HepG2 (cell line): ENCODE results near the gene CNP. TPM values are rescaled to one million over a fixed set of nuclear protein-coding genes. Genes with fewer than 3 reads are reported as not detected.
"Not testable (repeated sequence)": the region's sequence is repeated elsewhere in the genome, so short reads cannot be mapped to it uniquely, and the experiment has no call there.

Experiments used
- ATAC-seq: fragments of 200-7000 bp; cut with Tn5 transposase; 3 replicates; pipeline ENCODE4 v1.9.1; 2020; ENCODE audit warnings: mild to moderate bottlenecking, moderate library complexity
- BruUV-seq: library from RNA; stranded (reverse); fragments of 400-500 nt; replicated peaks from 2 replicates; lab custom pipeline; 2021; lab: Mats Ljungman, UMichigan
- CTCF ChIA-PET: fragments of 300-600 bp; formaldehyde crosslinking; extraction: SDS; loops from one replicate; lab custom pipeline; 2021; ENCODE audit warnings: low total read pairs, inconsistent platforms, low intra/inter-chr PET ratio; lab: Yijun Ruan, JAX
- POLR2A ChIA-PET: fragments of 350-600 bp; sonication (Branson Sonifier 250); formaldehyde crosslinking; loops from one replicate; lab custom pipeline; 2020; ENCODE audit warnings: antibody characterized with exemption, inconsistent platforms; lab: Yijun Ruan, JAX
- DNase-seq: peaks from one replicate; pipeline ENCODE4 v3.0.0-alpha.2; 2015; ENCODE audit warnings: low spot score
- FAIRE-seq: peaks from 3 replicates; lab custom pipeline; 2011; peaks lifted over from hg19 to GRCh38; lab: Jason Lieb, UNC
- H2AFZ ChIP-seq: one replicate; pipeline ENCODE4 v1.6.1; 2011; ENCODE audit warnings: low read length, inconsistent platforms
- H3K27ac ChIP-seq: fragments of 300-600 bp; 3 replicates; pipeline ENCODE4 v1.8.0; 2011; ENCODE audit warnings: mixed run types, mild to moderate bottlenecking, mixed read lengths, low read length, inconsistent platforms; ENCODE audit not compliant: insufficient read depth; ENCODE audit errors: extremely low read length
- H3K27me3 ChIP-seq, 2 experiments: fragments of 200-600 bp in 1 of 2; 2 replicates in 1 of 2; 3 replicates in 1 of 2; pipeline versions ENCODE4 v1.6.0 to v1.8.0; 2011; ENCODE audit warnings: low read length in 2 of 2, mild to moderate bottlenecking in 2 of 2, moderate library complexity in 2 of 2, inconsistent platforms in 1 of 2; ENCODE audit not compliant: insufficient read depth in 2 of 2, control insufficient read depth in 1 of 2
- H3K36me3 ChIP-seq, 2 experiments: fragments of 200-600 bp in 1 of 2; replicated peaks in 1 of 2; 2 replicates in 1 of 2; 3 replicates in 1 of 2; pipeline versions ENCODE4 v1.5.1 to v1.8.0; 2011; ENCODE audit warnings: low read length in 2 of 2, inconsistent platforms in 1 of 2; ENCODE audit not compliant: insufficient read depth in 2 of 2, control insufficient read depth in 1 of 2
- H3K4me1 ChIP-seq: 2 replicates; pipeline ENCODE4 v1.5.1; 2012; ENCODE audit warnings: low read length, inconsistent platforms; ENCODE audit not compliant: insufficient read depth
- H3K4me2 ChIP-seq: 2 replicates; pipeline ENCODE4 v1.6.0; 2011; ENCODE audit warnings: low read depth, low read length, inconsistent platforms
- H3K4me3 ChIP-seq, 3 experiments: fragments of 200-600 bp in 1 of 3; sonication (generic), shearing (Covaris generic) in 1 of 3; replicated peaks in 1 of 3; 2 replicates each; pipeline ENCODE4 v1.5.1; 2011 to 2016; ENCODE audit warnings: low read length in 3 of 3, inconsistent platforms in 2 of 3, low read depth in 2 of 3, mild to moderate bottlenecking in 2 of 3, control low read depth in 1 of 3, mixed read lengths in 1 of 3; ENCODE audit not compliant: insufficient read depth in 1 of 3
- H3K79me2 ChIP-seq: one replicate; pipeline ENCODE4 v1.6.1; 2011; ENCODE audit warnings: low read length, inconsistent platforms; ENCODE audit not compliant: insufficient read depth
- H3K9ac ChIP-seq: 2 replicates; pipeline ENCODE4 v1.6.0; 2011; ENCODE audit warnings: mild to moderate bottlenecking, low read depth, low read length, inconsistent platforms; ENCODE audit not compliant: insufficient read depth
- H3K9me3 ChIP-seq: 2 replicates; pipeline ENCODE4 v1.5.1; 2012; ENCODE audit warnings: mild to moderate bottlenecking, low read length
- H4K20me1 ChIP-seq: 2 replicates; pipeline ENCODE4 v1.6.0; 2011; ENCODE audit warnings: inconsistent platforms, mild to moderate bottlenecking, low read length, moderate library complexity; ENCODE audit not compliant: insufficient read depth
- EHMT2 ChIP-seq: fragments of 200-600 bp; sonication (generic); IDR thresholded peaks from 2 replicates; pipeline ENCODE4 v1.7.0; 2017; ENCODE audit warnings: antibody characterized with exemption, low read depth, low read length, borderline replicate concordance
- RAD21 ChIP-seq: fragments of 450-650 bp; formaldehyde crosslinking; IDR thresholded peaks from 2 replicates; pipeline ENCODE4 v1.5.0; 2020; ENCODE audit warnings: mild to moderate bottlenecking
- STAG1 ChIP-seq: sonication (generic); formaldehyde crosslinking; IDR thresholded peaks from 2 replicates; pipeline ENCODE4 v1.4.0; 2020; ENCODE audit warnings: missing genetic modification reagents
- WGBS: methylation state at CpG from one replicate; pipeline ENCODE4 v1.1.6; 2017; ENCODE audit warnings: low lambda C conversion rate; 5-methylcytosine and 5-hydroxymethylcytosine counted together
- in situ Hi-C: cut with HindIII; loops from 2 replicates; pipeline ENCODE4 v1.10.0; 2017; ENCODE audit warnings: low pct_unique_long_range_greater_than_20kb; ENCODE audit not compliant: extremely low pct_ligation_motif_present
- intact Hi-C: fragments of 100-400 bp; cut with micrococcal nuclease; formaldehyde crosslinking; loops from one replicate; pipeline ENCODE4 v1.10.0; 2022; ENCODE audit not compliant: unreplicated experiment
- polyA plus RNA-seq, 8 experiments: library from polyadenylated mRNA; depleted of rRNA in 3 of 8; stranded (reverse) in 7 of 8; unstranded in 1 of 8; fragments of >200 nt; fragmentation: Illumina TruSeq in 4 of 8; extraction: Trizol in 4 of 8; gene quantifications; 2 replicates each; pipeline versions ENCODE4 v1.2.1 to v1.2.3, GENCODE V29; 2011 to 2016; ENCODE audit warnings: low read depth in 4 of 8, missing spikeins in 1 of 8, mixed read lengths in 1 of 8; ENCODE audit not compliant: insufficient read depth in 1 of 8
- total RNA-seq, 5 experiments: library from RNA; depleted of rRNA; stranded (reverse); fragments of >200 nt; fragmentation: Illumina TruSeq; extraction: Trizol; gene quantifications; 2 replicates each; pipeline ENCODE4 v1.2.3, GENCODE V29; 2016; ENCODE audit warnings: low read depth in 1 of 5
- TF ChIP-seq, protein P1 (sequence below): sonication (generic); formaldehyde crosslinking; IDR thresholded peaks from 2 replicates; pipeline ENCODE4 v1.5.0; 2020; ENCODE audit warnings: mild to moderate bottlenecking, missing genetic modification reagents, moderate library complexity

CNP gene
- total and polyA plus RNA-seq, 2 of the 13 experiments (the other 11 are each of a cell fraction or from before 2014, with no cell fraction given) = 97.2 to 161 TPM

DNA sequence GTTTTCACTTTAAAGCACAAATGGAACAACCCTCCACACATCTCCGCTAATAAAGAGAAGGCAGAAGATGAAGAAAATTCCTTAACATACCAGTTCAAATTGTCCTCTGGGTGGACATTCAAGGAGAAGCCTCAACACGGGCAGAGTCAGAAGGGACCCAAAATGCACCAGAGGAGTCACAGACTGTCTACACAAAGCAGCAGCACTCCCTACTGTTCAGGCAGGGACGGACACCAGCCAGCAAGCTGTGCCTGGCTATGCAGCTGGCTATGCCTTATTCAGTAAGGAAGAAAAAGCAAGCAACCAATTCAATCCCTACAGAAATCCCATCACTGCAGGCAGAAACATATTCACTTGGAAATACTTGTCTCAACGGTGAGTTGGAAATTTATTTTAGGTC lies 42.6 kb downstream of the CNP start:
- no peaks in the 10 kb centered on the region for H3K9me3 ChIP-seq
- intact Hi-C loops = no loop called here
- TF ChIP-seq EHMT2 (no peak), STAG1 (peak; percentile 59), RAD21 (peak; percentile 27; the same call in 1 of the 2 replicates)
- TF ChIP-seq, protein P1, sequence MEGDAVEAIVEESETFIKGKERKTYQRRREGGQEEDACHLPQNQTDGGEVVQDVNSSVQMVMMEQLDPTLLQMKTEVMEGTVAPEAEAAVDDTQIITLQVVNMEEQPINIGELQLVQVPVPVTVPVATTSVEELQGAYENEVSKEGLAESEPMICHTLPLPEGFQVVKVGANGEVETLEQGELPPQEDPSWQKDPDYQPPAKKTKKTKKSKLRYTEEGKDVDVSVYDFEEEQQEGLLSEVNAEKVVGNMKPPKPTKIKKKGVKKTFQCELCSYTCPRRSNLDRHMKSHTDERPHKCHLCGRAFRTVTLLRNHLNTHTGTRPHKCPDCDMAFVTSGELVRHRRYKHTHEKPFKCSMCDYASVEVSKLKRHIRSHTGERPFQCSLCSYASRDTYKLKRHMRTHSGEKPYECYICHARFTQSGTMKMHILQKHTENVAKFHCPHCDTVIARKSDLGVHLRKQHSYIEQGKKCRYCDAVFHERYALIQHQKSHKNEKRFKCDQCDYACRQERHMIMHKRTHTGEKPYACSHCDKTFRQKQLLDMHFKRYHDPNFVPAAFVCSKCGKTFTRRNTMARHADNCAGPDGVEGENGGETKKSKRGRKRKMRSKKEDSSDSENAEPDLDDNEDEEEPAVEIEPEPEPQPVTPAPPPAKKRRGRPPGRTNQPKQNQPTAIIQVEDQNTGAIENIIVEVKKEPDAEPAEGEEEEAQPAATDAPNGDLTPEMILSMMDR (CRISPR knock-in tag) = peak; percentile 61
- TF ChIP-seq, all 625 proteins: peak for 3
- POLR2A ChIA-PET = interaction anchor here (1.5 to 9.0 kb wide), 3 partner anchors 9 to 43 kb away, joined by 3 to 183 read pairs (median 4); partner anchors contain the start of genes DNAJC7 and NKIRAS2
- ATAC-seq (peak; percentile 90), DNase-seq (peak; percentile 33), FAIRE-seq (no peak)
- Histone ChIP-seq H3K36me3 (peaks cover 4 to 31% of the 10 kb centered on the region in 2 experiments), H3K4me2 (no peak overlapping the region), H2AFZ (no peak overlapping the region), H3K27ac (no peak overlapping the region), H3K4me3 (no peak overlapping the region), H3K9ac (no peak overlapping the region), H4K20me1 (peaks cover 26% of the 10 kb centered on the region), H3K79me2 (peaks cover 92% of the 10 kb centered on the region), H3K27me3 (no peaks in the 10 kb centered on the region), H3K4me1 (peaks cover 68% of the 10 kb centered on the region)
- 84% methylated on average over 4 of the region's 4 CpGs for WGBS
- BruUV-seq = no TSS peak
- CTCF ChIA-PET = interaction anchor here (1.3 kb wide), 1 partner anchor 46 kb away, joined by 6 read pairs; no protein-coding TSS in a partner anchor
- in situ Hi-C loops = no loop called here

DNA sequence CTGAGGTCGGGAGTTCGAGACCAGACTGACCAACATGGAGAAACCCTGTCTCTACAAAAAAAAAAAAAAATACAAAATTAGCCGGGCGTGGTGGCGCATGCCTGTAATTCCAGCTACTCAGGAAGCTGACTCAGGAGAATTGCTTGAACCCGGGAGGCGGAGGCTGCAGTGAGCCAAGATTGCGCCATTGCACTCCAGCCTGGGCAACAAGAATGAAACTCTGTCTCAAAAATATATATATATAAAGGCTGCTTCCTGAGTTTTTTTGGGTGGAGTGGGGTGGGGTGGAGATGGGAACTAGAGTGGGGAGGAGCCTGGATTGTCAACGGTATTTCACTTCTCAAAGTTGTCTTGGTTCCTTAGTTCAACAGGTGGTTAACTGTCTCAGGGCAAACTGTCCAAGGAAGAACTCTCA lies 43.7 kb downstream of the CNP start:
- 90% methylated on average over 9 of the region's 9 CpGs for WGBS
- H3K9ac ChIP-seq, FAIRE-seq, BruUV-seq, H3K4me2 ChIP-seq, H3K9me3 ChIP-seq, intact Hi-C loops, H3K4me3 ChIP-seq, H2AFZ ChIP-seq, in situ Hi-C loops, H3K27ac ChIP-seq, CTCF ChIA-PET, DNase-seq, H3K27me3 ChIP-seq, ATAC-seq: not testable (repeated sequence)
- peaks cover 92% of the 10 kb centered on the region for H3K79me2 ChIP-seq
- peaks cover 68% of the 10 kb centered on the region for H3K4me1 ChIP-seq
- POLR2A ChIA-PET = interaction anchor here (9.0 kb wide), 1 partner anchor 8 kb away, joined by 183 read pairs; the partner anchor contains the start of genes DNAJC7 and NKIRAS2
- H3K36me3 ChIP-seq = peaks cover 4 to 31% of the 10 kb centered on the region in 2 experiments
- H4K20me1 ChIP-seq = peaks cover 23% of the 10 kb centered on the region
